HG02623 (cell line): ENCODE results near the gene TUBB8.
"Not testable (repeated sequence)": the region's sequence is repeated elsewhere in the genome, so short reads cannot be mapped to it uniquely, and the experiment has no call there.

Experiments used
- ATAC-seq: cut with Tn5 transposase; IDR thresholded peaks from one replicate; pipeline ENCODE4 v1.9.1; 2021; ENCODE audit warnings: moderate library complexity; ENCODE audit not compliant: unreplicated experiment

The TUBB8 gene

DNA sequence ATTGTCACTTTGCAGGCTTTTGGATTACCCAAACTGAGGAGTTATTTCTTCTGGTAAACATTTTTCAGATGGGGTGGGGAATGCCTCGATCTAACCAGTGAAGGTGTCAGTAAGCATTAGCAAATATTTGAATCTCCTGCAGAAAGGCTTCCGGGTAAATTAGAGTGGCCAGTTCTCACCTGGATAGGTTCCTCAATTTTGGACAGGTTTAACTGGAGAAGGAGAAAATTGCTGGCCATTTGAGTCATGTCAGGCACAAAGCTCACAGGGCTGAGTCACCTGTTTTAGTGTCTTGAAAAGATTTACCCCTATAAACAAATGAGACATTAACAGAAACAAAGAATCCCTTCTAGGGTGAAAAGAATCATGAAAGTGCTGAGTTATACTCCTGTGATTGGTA, 830 bp upstream of the TUBB8 start:
- ATAC-seq = not testable (repeated sequence)

DNA sequence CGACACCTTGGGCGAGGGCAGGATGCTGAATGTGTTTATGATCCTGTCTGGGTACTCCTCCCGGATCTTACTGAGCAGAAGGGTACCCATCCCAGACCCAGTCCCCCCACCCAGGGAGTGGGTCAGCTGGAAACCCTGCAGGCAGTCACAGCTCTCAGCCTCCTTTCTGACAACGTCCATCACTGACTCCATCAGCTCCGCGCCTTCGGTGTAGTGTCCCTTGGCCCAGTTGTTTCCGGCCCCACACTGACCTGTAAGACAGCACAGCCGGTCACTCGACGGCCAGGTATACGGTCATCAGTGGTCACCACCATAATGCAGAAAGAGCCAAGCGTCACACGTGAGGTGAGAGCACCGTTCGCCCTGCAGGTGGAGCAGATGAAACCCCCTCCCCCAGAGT, 1.2 kb downstream of the TUBB8 start:
- not testable (repeated sequence) for ATAC-seq

DNA sequence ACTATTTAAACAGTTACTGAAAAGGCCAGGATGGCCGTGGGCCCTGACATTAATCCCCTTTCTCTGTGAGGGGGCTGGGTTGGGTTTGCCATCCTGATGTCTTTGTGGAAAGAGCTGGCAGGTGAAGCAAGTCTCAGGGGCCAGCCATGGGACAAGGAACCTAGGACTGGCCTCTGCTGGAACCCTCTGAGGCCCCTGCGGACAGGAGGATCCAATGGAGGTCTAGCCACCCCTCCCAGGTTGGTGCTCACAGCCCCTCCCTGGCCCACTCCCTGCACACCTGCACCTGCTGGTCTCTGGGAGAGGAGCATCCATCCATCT, 35.8 kb downstream of the TUBB8 start:
- not testable (repeated sequence) for ATAC-seq

DNA sequence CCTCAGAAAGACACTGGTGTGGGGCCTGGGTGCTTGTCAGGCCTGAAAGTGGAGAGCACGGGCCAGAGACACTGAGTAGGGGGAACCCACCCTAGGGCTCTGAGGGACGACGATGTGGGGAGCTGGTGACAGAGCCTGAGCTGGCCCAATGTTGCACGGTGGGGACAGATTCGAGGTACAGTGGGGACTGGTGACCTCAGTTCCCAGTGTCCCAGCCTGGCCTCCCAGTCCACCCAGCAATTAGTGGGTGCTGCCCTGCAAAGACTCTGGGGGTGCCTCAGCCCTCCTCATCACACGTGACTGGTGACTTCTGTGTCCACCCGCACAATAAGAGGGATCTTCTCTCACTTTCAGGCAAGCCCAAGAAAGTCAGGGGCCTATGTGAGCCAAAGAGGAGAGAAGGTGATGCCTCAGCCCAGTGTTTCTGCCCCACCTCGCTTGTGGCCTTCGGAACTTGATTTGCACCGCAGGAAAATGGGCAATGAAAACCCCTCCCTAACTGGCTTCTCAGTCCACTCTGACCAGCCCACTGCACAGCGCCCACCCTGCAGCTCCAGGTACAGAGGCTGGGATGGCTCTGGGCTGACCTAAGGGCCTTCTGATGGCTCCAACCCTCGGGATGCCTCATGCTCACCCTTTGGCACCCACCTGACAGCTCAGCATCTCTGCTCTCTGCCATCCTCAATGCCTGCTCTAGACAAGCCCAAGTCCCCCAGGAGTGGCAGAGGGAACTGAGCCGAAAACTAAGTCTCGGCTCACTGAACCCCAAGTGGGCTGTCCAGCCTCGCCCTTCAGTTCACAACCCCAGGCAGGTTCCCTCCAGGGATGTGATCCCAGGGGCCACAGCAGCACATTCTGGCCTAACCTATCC, 36.4 kb downstream of the TUBB8 start:
- not testable (repeated sequence) for ATAC-seq

DNA sequence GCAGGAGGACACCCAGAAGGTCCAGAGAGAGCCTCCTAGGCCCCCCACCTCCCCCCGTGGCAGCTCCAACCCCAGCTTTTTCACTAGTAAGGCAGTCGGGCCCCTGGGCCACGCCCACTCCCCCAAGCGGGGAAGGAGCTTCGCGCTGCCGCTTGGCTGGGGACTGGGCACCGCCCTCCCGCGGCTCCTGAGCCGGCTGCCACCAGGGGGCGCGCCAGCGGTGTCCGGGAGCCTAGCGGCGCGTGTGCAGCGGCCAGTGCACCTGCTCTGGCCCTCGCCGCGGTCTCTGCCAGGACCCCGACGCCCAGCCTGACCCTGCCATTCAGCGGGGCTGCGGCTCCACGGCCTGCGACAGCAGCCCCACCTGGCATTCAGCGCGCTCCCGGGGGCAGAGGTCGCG, 37.8 kb downstream of the TUBB8 start:
- ATAC-seq = not testable (repeated sequence)

DNA sequence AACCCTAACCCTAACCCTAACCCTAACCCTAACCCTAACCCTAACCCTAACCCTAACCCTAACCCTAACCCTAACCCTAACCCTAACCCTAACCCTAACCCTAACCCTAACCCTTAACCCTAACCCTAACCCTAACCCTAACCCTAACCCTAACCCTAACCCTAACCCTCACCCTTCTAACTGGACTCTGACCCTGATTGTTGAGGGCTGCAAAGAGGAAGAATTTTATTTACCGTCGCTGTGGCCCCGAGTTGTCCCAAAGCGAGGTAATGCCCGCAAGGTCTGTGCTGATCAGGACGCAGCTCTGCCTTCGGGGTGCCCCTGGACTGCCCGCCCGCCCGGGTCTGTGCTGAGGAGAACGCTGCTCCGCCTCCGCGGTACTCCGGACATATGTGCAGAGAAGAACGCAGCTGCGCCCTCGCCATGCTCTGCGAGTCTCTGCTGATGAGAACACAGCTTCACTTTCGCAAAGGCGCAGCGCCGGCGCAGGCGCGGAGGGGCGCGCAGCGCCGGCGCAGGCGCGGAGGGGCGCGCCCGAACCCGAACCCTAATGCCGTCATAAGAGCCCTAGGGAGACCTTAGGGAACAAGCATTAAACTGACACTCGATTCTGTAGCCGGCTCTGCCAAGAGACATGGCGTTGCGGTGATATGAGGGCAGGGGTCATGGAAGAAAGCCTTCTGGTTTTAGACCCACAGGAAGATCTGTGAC, 38.7 kb downstream of the TUBB8 start:
- not testable (repeated sequence) for ATAC-seq
